Stomach (tissue), 4 donors: ENCODE measurements around the gene FOXL1.

Experiments used
- POLR2A ChIP-seq, 4 donors: fragments of 450-650 bp; IDR thresholded peaks; one replicate each; pipeline ENCODE4 v1.6.1; 2016; ENCODE audit warnings: antibody characterized with exemption in 4 of 4, control low read depth in 2 of 4, mild to moderate bottlenecking in 1 of 4, moderate library complexity in 1 of 4
- TF ChIP-seq, protein P1 (sequence below), 7 experiments: fragments of 450-650 bp in 4 of 7; fragments of 200-600 bp in 3 of 7; sonication (generic) in 3 of 7; IDR thresholded peaks; one replicate each; pipeline ENCODE4 v1.5.1; 2016 to 2019; ENCODE audit warnings: antibody characterized with exemption in 7 of 7, control low read depth in 2 of 7, mild to moderate bottlenecking in 1 of 7

DNA sequence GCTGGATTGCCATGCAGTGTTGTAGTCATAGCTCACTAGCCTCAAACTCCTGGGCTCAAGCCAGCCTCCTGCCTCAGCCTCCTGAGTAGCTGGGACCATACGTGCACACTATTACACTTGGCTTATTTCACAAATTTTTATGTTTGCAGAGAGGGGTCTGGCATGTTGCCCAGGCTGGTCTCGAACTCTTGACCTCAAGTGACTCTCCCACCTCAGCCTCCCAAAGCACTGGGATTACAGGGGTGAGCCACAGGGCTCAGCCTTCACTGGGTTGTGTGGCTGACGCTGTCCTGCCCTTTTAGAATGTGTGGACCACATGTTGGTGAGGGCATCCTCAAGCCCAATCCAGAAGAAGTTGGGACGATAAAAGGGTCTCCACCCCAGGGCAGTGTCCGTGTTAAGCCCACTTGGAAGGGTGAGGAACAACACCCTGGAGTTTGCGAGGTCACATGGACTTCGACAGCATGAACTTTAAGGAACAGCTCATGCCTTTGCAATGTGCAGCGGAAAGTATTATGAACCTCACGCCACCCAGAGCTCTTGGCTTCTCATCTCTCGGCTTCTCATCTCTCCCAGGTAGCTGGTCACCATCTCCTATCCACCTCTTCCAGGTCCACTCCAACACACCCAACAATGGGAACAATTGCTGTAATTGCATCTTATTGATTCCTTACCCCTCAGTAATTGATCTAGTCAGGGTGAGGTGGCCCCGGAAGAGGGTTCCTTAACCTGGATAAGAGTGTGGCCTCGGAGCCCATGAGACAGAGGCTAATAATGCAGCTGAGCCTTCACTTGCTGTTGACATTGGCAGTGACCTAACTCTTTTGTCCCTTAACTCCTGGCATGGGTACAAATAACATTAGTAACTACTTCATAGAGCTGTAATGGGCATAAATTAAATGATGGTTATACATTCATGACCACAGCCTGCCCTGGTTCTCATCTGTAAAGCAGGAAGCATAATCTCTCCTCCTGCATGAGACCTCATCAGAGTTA is 6.7 kb downstream of the FOXL1 start:
- no peak for TF ChIP-seq POLR2A (IDR thresholded peaks at IDR 0.05)
- TF ChIP-seq, protein P1, sequence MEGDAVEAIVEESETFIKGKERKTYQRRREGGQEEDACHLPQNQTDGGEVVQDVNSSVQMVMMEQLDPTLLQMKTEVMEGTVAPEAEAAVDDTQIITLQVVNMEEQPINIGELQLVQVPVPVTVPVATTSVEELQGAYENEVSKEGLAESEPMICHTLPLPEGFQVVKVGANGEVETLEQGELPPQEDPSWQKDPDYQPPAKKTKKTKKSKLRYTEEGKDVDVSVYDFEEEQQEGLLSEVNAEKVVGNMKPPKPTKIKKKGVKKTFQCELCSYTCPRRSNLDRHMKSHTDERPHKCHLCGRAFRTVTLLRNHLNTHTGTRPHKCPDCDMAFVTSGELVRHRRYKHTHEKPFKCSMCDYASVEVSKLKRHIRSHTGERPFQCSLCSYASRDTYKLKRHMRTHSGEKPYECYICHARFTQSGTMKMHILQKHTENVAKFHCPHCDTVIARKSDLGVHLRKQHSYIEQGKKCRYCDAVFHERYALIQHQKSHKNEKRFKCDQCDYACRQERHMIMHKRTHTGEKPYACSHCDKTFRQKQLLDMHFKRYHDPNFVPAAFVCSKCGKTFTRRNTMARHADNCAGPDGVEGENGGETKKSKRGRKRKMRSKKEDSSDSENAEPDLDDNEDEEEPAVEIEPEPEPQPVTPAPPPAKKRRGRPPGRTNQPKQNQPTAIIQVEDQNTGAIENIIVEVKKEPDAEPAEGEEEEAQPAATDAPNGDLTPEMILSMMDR (IDR thresholded peaks at IDR 0.05), result no peak
